GM12873 (cell line): Measurements from ENCODE around the gene FAAH.

Experiments used
- CTCF ChIP-seq: IDR thresholded peaks from 2 replicates; pipeline ENCODE4 v1.5.1; 2012; ENCODE audit warnings: low read depth, mild to moderate bottlenecking, moderate library complexity, low read length, control low read depth; ENCODE audit not compliant: insufficient read depth; ENCODE audit errors: missing control alignments

The FAAH gene

DNA sequence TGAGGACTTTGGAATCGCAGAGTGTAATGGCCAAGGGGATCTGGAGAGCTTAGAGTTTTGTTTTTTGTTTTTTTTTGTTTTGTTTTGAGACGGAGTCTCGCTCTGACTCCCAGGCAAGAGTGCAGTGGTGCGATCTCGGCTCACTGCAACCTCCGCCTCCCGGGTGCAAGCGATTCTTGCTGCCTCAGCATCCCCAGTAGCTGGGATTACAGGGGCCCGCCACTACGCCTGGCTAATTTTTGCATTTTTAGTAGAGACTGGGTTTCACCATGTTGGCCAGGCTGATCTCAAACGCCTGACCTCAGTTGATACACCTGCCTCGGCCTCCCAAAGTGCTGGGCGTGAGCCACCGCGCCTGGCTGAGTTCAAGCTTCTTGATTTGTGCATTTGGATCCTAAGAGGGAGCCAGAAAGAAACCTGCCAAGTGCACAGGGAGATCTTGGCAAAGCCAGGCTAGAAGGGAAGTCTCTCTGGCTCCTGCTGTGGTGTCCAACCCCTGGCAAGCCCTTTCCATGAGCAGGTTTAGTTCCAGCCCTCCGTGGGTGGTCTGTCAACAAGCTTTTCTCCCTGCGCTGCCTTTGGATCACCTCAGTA, 852 bp downstream of the FAAH start:
- no peak for TF ChIP-seq CTCF

GRCh38 chr1:46396441-46397398, 2.6 kb downstream of the FAAH start:
- TF ChIP-seq CTCF, result no peak

DNA sequence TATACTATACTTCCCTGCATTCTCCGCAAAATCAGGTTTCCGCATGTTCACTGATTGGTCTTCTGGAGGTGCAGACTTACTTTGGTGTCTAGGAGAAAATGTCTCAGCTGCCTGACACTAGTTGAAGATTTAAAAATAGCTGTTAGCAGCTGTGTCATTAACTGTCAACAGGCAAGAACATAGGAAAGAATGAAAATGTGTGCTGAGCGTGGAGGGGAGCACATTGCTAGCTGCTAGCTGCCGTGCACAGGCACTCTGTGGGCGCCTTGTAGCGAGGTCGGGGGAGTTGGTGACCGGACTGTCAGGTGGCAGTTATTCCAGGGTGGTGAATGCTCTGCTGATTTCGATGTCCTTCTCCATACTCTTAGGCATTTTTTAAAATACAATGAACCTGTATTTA, 5.2 kb downstream of the FAAH start:
- TF ChIP-seq CTCF, result no peak

- TF ChIP-seq CTCF, result no peak
These were observed 6.3 kb downstream of the FAAH start for GRCh38 chr1:46400421-46400820.

DNA sequence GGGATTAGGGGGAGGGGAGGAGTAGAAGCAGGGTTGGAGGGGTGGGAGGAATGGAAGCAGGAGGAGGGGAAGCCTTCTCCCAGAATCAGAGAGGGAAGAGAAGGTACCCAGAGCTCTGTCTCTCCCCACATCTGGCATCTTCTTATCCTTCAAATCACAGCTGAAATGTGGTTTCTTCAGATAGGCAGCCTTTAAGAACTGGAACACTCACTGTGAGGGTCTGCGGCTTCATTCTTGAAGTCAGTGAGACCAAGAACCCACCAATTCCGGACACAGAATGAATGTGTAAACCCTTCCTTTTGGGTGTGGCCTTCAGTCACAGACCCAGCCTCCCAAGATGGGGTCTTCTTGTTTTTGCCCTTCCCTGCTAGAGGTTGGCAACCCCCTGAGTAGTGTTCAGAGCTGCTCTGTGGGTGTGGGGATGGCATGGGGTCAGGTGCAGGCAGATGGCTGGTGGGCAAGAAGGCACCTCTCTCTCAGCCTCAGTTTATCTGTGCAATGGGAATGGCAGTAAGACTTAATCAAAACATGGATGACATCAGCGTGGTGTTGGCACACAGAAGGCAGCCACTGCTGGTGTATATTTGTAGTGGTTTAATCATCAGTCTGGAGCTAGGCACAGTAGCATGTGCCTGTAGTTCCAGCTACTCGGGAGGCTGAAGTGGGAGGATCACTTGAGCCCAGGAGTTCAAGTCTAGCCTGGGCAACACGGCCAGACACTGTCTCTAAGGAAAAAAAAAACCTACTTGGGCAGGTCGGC, 7.2 kb downstream of the FAAH start:
- TF ChIP-seq CTCF, result no peak

- no peak for TF ChIP-seq CTCF
These were observed 8.0 kb downstream of the FAAH start for GRCh38 chr1:46401964-46402626.
